Measurements from ENCODE around the gene BRPF1. TPM values are rescaled to one million over a fixed set of nuclear protein-coding genes. Genes with fewer than 3 reads are reported as not detected.
A peak's percentile ranks its signal among the peaks of the same experiment; 100 is the strongest.

The BRPF1 gene
- total RNA-seq, 1 experiment from 2014 or later: 24.7 TPM

GRCh38 chr3:9715136-9715535, 16.4 kb upstream of the BRPF1 start:
- Histone ChIP-seq H3K4me3 (ENCODE audit: low read depth, low read length) (no peak overlapping the region), H3K4me1 (no peaks in the 10 kb centered on the region), H3K36me3 (ENCODE audit: control insufficient read depth, insufficient read depth, low read length) (no peaks in the 10 kb centered on the region), H3K27me3 (replicated peaks; ENCODE audit: control insufficient read depth, insufficient read depth, low read length) (no peaks in the 10 kb centered on the region), H3K9me3 (no peaks in the 10 kb centered on the region)
- no peaks in the 10 kb centered on the region for H3K36me3 Mint-ChIP-seq (ENCODE audit: insufficient read depth, unreplicated experiment)
- peak; percentile 41 to 56 for DNase-seq
- intact Hi-C loops (cut with micrococcal nuclease; ENCODE audit: unreplicated experiment): no loop called here
- H3K9me3 Mint-ChIP-seq (ENCODE audit: unreplicated experiment): no peaks in the 10 kb centered on the region
- H3K27me3 Mint-ChIP-seq (ENCODE audit: insufficient read depth, unreplicated experiment): peaks cover 24% of the 10 kb centered on the region
- ChIA-PET CTCF (interaction anchor here (0.6 kb wide), 1 partner anchor 263 kb away, joined by 3 read pairs; no protein-coding TSS in a partner anchor), POLR2A (no interaction called here)
- H3K27ac Mint-ChIP-seq (ENCODE audit: unreplicated experiment): no peak overlapping the region
- no peak overlapping the region for H3K4me3 Mint-ChIP-seq (ENCODE audit: unreplicated experiment)
- no peak for TF ChIP-seq CTCF (IDR thresholded peaks at IDR 0.05; ENCODE audit: insufficient read depth in 1 of 2, low read depth in 1 of 2, low read length in 1 of 2, severe bottlenecking in 1 of 2, unreplicated experiment in 1 of 2)
- H3K4me1 Mint-ChIP-seq (ENCODE audit: low read depth, unreplicated experiment): no peaks in the 10 kb centered on the region
- BruUV-seq (replicated peaks): no TSS peak

- peak; percentile 51 to 59 for DNase-seq
- Mint-ChIP-seq H3K4me1 (ENCODE audit: low read depth, unreplicated experiment) (no peaks in the 10 kb centered on the region), H3K27ac (ENCODE audit: unreplicated experiment) (no peak overlapping the region), H3K36me3 (ENCODE audit: insufficient read depth, unreplicated experiment) (no peaks in the 10 kb centered on the region), H3K27me3 (ENCODE audit: insufficient read depth, unreplicated experiment) (peaks cover 20% of the 10 kb centered on the region), H3K4me3 (ENCODE audit: unreplicated experiment) (no peak overlapping the region), H3K9me3 (ENCODE audit: unreplicated experiment) (no peaks in the 10 kb centered on the region)
- Histone ChIP-seq H3K4me1 (no peaks in the 10 kb centered on the region), H3K27me3 (replicated peaks; ENCODE audit: control insufficient read depth, insufficient read depth, low read length) (no peaks in the 10 kb centered on the region), H3K9me3 (no peaks in the 10 kb centered on the region), H3K36me3 (ENCODE audit: control insufficient read depth, insufficient read depth, low read length) (no peaks in the 10 kb centered on the region), H3K4me3 (ENCODE audit: low read depth, low read length) (no peak overlapping the region)
- intact Hi-C loops (cut with micrococcal nuclease; ENCODE audit: unreplicated experiment): no loop called here
- BruUV-seq (replicated peaks): no TSS peak
- CTCF ChIA-PET: no interaction called here
- peak in 1 of 2 experiments; percentile 83 for TF ChIP-seq CTCF (IDR thresholded peaks at IDR 0.05; ENCODE audit: insufficient read depth in 1 of 2, low read depth in 1 of 2, low read length in 1 of 2, severe bottlenecking in 1 of 2, unreplicated experiment in 1 of 2)
- POLR2A ChIA-PET: no interaction called here
Measured at GRCh38 chr3:9715764-9716437, 15.6 kb upstream of the BRPF1 start.

GRCh38 chr3:9716801-9717555, 14.6 kb upstream of the BRPF1 start:
- CTCF ChIA-PET: no interaction called here
- DNase-seq: no peak
- no TSS peak for BruUV-seq (replicated peaks)
- H3K9me3 Mint-ChIP-seq (ENCODE audit: unreplicated experiment): no peaks in the 10 kb centered on the region
- TF ChIP-seq CTCF (IDR thresholded peaks at IDR 0.05; ENCODE audit: insufficient read depth in 1 of 2, low read depth in 1 of 2, low read length in 1 of 2, severe bottlenecking in 1 of 2, unreplicated experiment in 1 of 2): no peak
- no peak overlapping the region for H3K27ac Mint-ChIP-seq (ENCODE audit: unreplicated experiment)
- H3K27me3 Mint-ChIP-seq (ENCODE audit: insufficient read depth, unreplicated experiment): peaks cover 17% of the 10 kb centered on the region
- Histone ChIP-seq H3K27me3 (replicated peaks; ENCODE audit: control insufficient read depth, insufficient read depth, low read length) (no peaks in the 10 kb centered on the region), H3K4me3 (ENCODE audit: low read depth, low read length) (no peak overlapping the region), H3K36me3 (ENCODE audit: control insufficient read depth, insufficient read depth, low read length) (no peaks in the 10 kb centered on the region), H3K4me1 (no peaks in the 10 kb centered on the region), H3K9me3 (no peaks in the 10 kb centered on the region)
- no peaks in the 10 kb centered on the region for H3K36me3 Mint-ChIP-seq (ENCODE audit: insufficient read depth, unreplicated experiment)
- no peak overlapping the region for H3K4me3 Mint-ChIP-seq (ENCODE audit: unreplicated experiment)
- H3K4me1 Mint-ChIP-seq (ENCODE audit: low read depth, unreplicated experiment): no peaks in the 10 kb centered on the region
- POLR2A ChIA-PET: no interaction called here
- intact Hi-C loops (cut with micrococcal nuclease; ENCODE audit: unreplicated experiment): no loop called here

All from Caco-2 (cell line).